Neural cell (in vitro differentiated cells): ENCODE data around the gene TCTN1.

Source experiments
- EZH2 ChIP-seq: fragments of 200-600, 300-800 bp; shearing (Covaris generic), sonication (generic); IDR thresholded peaks from 2 replicates; pipeline ENCODE4 v1.6.1; 2014; ENCODE audit warnings: antibody characterized with exemption, low read length, borderline replicate concordance, mild to moderate bottlenecking; ENCODE audit not compliant: insufficient read depth, poor library complexity, severe bottlenecking
- POLR2AphosphoS5 ChIP-seq: IDR thresholded peaks from 2 replicates; pipeline ENCODE4 v1.6.1; 2012
- TF ChIP-seq, protein P1 (sequence below): fragments of 450-650 bp; IDR thresholded peaks from 2 replicates; pipeline ENCODE4 v1.5.1; 2014; ENCODE audit warnings: antibody characterized with exemption, mild to moderate bottlenecking, moderate library complexity; ENCODE audit not compliant: poor library complexity, severe bottlenecking

DNA sequence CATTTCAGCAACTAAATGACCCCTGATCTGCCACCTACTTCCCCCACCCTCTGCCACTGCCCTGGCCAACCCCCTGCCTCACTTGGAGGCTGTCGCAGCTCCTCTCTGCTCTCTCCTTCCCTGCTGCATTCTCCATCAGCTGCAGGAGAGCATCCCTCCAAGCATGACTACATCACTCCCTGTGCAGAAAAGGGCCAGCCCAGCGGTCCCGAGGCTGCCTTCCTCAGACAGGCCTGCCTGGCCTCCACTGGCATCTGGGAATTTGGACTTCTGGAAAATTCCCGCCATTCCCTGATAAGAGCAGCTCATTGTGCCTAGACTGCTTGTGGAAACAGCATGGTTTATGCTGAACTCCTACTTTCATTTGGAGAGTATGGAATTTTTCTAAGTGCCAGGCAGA is 62.2 kb downstream of the TCTN1 start:
- TF ChIP-seq POLR2AphosphoS5 (no peak), EZH2 (no peak)
- TF ChIP-seq, protein P1, sequence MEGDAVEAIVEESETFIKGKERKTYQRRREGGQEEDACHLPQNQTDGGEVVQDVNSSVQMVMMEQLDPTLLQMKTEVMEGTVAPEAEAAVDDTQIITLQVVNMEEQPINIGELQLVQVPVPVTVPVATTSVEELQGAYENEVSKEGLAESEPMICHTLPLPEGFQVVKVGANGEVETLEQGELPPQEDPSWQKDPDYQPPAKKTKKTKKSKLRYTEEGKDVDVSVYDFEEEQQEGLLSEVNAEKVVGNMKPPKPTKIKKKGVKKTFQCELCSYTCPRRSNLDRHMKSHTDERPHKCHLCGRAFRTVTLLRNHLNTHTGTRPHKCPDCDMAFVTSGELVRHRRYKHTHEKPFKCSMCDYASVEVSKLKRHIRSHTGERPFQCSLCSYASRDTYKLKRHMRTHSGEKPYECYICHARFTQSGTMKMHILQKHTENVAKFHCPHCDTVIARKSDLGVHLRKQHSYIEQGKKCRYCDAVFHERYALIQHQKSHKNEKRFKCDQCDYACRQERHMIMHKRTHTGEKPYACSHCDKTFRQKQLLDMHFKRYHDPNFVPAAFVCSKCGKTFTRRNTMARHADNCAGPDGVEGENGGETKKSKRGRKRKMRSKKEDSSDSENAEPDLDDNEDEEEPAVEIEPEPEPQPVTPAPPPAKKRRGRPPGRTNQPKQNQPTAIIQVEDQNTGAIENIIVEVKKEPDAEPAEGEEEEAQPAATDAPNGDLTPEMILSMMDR: no peak
